ENCODE measurements around the gene GFPT1.

DNA sequence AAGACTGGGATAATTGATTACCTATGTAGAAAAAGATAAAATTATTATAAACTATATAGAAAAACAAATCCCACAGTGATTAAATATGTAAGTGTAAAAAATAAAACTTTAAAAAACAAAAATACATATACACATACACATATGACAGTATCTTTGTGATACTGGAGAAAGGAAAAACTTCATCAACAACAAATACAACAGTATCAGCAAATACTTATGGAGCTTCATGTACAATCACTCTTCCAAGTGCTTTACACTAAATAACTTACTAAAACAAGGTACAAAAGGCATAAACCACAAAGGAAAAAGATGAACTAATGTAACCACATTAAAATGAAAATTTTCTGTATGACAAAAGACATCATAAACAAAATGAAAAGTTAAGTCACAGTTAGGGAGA is 24.1 kb upstream of the GFPT1 start:
- TF ChIP-seq, protein P1, sequence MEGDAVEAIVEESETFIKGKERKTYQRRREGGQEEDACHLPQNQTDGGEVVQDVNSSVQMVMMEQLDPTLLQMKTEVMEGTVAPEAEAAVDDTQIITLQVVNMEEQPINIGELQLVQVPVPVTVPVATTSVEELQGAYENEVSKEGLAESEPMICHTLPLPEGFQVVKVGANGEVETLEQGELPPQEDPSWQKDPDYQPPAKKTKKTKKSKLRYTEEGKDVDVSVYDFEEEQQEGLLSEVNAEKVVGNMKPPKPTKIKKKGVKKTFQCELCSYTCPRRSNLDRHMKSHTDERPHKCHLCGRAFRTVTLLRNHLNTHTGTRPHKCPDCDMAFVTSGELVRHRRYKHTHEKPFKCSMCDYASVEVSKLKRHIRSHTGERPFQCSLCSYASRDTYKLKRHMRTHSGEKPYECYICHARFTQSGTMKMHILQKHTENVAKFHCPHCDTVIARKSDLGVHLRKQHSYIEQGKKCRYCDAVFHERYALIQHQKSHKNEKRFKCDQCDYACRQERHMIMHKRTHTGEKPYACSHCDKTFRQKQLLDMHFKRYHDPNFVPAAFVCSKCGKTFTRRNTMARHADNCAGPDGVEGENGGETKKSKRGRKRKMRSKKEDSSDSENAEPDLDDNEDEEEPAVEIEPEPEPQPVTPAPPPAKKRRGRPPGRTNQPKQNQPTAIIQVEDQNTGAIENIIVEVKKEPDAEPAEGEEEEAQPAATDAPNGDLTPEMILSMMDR (IDR thresholded peaks at IDR 0.05; ENCODE audit: insufficient read depth, low read length, poor library complexity, severe bottlenecking), result no peak
- no peak for TF ChIP-seq EZH2phosphoT487 (conservative IDR thresholded peaks at IDR 0.05; ENCODE audit: low read length)

Data from SU-DHL-6 (cell line).